SH-SY5Y (cell line): ENCODE measurements around the gene GFY.

Experiments
- GATA2 ChIP-seq: IDR thresholded peaks from 2 replicates; pipeline ENCODE4 v1.6.1; 2011; ENCODE audit warnings: mild to moderate bottlenecking, low read depth, low read length
- GATA3 ChIP-seq: IDR thresholded peaks from 2 replicates; pipeline ENCODE4 v1.6.1; 2011; ENCODE audit warnings: low read depth, mild to moderate bottlenecking, low read length, moderate library complexity

Gene GFY

GRCh38 chr19:49443366-49444099 is 18.3 kb downstream of the GFY start:
- TF ChIP-seq GATA3 (no peak), GATA2 (no peak)

DNA sequence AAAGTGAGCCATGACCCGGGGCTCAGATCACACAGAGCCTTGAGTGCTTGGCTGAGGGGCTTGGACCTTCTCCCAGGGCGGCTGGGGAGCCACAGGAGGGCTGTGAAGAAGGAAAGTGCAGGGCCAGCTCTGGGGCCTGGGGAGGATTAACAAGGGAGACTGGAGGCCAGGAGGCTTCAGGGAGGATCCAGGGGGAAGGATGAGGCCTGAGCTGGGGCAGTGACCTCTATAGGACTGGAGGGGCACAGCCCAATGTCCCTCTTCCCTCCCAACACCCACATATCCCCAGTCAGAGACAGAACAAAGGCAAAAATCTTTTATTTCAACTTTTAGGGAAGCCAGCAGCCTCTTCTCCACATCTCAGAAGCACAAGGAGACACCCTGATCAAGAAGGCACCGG is 20.8 kb downstream of the GFY start:
- no peak for TF ChIP-seq GATA3
- TF ChIP-seq GATA2, result no peak

DNA sequence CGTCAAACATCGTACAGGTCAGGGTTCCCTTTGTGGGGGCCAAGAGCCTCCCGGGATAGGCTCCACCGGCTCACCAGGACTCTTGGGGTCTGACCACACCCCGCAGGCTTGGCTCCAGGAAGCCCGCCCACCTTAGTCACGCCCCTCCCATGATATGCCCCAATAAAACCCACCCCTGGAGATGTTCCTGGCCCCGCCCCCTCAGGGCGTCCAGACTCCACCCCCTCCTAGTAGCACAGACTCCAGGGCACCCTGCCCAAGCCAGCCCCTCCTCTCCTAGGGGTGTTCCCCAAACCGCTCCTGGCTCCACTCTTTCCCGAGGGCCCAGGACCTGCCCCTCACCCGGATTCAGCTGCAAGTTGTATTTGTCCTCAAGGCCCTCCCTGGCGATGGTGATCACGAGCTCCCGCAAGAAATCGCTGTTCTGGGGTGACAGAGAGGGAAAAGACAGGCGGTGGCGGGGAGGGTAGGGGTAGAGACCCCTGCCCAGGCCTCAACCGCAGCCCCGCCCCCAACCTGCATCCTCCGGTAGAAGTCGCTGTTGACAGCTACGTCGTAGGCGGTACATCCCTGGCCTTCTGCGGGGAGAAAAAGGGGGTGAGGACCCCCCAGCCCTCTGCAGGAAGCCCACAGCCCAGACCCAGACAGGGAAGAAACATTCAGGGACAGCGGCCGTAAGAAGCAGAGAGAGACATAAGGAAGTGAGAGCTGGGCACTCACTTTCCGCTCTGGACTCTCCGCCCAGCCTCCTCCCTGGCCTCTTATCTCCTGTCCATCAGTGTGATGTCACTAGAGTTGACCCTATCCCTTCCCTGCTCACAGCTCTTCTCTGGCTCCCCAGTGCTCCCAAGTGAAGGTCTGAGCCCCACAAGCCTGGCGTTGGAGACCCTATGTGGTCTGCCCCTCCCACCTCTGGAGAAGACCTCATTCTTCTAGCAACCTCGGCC is 22.6 kb downstream of the GFY start:
- TF ChIP-seq GATA3 (no peak), GATA2 (no peak)

- TF ChIP-seq GATA3 (no peak), GATA2 (no peak)
These were observed 23.2 kb downstream of the GFY start for GRCh38 chr19:49448432-49448786.

DNA sequence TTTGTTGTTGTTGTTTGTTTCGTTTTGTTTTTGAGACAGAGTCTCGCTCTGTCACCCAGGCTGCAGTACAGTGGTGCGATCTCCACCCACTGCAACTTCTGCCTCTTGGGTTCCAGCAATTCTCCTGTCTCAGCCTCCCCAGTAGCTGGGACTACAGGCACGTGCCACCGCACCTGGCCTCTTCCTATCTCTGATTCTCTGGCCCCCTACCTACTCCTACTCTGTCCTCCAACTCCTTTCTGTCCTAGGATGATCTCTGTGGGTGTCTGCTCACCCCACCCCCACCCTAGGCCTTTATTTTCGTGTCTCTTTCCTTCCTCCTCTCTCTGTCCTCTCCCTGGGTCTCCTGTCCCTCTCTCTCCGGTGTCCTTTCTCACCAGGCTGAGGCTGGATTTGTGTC is 25.2 kb downstream of the GFY start:
- TF ChIP-seq GATA2 (no peak), GATA3 (no peak)

- TF ChIP-seq GATA2 (peak; percentile 48), GATA3 (no peak)
These were observed 26.4 kb downstream of the GFY start, which contains the start of gene PIH1D1 for GRCh38 chr19:49451430-49452181. Gene PIH1D1, minus strand, starts transcription at chr19:49451814. Its CDS starts 240 bp downstream, at chr19:49451574.

GRCh38 chr19:49453013-49453756 is 28.0 kb downstream of the GFY start, which contains the start of gene ALDH16A1:
Gene ALDH16A1, plus strand, starts transcription at chr19:49453225. Its CDS starts 107 bp downstream, at chr19:49453332.
- TF ChIP-seq GATA3, result no peak
- no peak for TF ChIP-seq GATA2

DNA sequence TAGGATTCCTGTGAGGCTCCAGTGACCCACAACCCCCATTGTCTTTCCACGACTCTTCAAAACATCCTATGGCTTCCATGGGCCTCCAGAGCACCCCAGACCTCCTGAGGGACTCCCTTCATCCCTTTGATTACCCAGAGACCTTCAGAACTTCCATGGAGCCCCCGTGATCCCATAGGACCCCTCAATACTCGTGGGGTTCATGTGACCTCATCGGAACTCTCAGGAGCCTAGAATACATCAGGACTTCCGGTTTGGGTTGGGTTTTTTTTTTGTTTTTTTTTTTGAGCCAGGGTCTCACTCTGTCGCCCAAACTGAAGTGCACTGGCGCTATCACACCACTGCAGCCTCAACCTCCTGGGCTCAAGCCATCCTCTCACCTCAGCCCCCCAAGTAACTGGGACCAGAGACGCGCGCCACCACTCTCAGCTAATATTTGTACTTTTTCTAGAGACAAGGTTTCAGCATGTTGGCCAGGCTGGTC is 28.6 kb downstream of the GFY start:
- TF ChIP-seq GATA2 (no peak), GATA3 (no peak)

DNA sequence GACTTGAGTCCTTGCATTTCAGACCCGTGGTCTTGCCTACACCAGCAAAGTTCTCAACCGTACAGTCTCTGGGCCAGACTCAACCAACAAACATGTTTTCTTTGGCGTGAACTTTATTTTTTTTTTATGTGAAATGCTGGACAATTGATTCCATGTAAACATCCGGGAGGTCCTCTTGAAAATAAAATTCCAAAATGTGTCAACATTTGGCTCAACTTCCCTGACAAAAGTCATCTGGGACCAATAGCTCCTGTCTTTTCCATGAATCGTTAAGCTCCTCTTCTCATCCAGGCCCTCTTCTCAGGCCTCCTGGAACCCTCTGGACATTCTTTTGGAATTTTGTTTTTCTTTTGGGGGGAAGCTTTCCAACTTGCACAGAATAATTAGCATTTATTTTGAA is 30.6 kb downstream of the GFY start:
- TF ChIP-seq GATA2, result no peak
- TF ChIP-seq GATA3, result no peak

DNA sequence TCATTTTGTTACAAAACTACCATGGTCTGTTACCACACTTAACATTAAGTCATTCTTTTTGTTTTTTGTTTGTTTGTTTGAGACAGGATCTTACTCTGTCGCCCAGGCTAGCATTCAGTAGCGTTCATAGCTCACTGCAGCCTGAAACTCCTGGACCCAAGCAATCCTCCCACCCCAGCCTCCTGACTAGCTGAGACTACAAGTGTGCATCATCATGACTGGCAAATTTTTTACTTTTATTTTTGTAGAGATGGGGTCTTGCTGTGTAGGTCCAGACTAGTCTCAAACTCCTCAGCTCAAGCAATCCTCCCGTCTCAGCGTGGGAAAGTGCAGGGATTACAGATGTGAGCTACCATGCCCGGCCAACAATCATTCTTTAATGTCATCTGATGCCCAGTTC is 31.1 kb downstream of the GFY start:
- TF ChIP-seq GATA2 (no peak), GATA3 (no peak)

DNA sequence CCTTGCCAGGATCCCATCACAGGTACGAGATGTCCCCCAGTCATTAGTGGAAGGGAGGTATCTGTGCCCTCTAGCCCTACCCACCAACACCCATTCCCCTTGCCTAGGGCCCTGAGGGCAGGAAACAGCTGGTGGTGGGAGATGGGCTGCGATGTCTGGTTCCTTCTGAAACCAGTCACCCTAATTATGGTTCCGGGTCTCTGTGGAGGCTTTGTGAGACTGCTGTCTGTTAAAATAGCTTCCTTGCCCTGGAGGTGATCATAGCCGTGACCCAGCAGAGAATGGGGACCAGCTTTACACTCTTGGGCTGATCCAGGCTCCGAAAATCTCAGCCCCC is 33.3 kb downstream of the GFY start:
- TF ChIP-seq GATA2 (no peak), GATA3 (no peak)

DNA sequence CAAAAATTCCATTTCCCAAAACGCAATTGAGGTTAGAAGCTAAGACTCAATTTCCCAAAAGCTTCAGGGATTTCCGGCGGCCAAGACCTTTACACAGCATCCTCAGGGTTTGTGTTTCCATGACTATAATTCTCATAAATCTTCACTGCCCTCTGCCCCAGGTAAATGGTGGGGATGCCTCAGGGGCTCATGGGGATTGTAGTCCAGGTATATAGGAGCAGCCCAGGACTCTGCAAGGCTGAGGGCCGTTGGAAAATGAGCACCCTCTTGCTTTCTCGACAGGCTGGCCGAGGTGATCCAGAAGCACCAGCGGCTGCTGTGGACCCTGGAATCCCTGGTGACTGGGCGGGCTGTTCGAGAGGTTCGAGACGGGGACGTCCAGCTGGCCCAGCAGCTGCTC is 34.2 kb downstream of the GFY start:
- TF ChIP-seq GATA3 (no peak), GATA2 (no peak)

DNA sequence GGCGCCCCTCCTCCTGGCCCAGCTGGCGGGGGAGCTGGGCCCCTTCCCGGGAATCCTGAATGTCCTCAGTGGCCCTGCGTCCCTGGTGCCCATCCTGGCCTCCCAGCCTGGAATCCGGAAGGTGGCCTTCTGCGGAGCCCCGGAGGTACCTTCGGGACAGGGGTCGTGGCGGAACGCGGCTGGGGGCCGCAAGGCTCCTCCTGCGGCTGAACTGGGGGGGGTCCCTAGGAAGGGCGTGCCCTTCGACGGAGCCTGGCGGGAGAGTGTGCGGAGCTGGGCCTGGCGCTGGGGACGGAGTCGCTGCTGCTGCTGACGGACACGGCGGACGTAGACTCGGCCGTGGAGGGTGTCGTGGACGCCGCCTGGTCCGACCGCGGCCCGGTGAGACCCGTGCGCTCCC is 36.5 kb downstream of the GFY start:
- TF ChIP-seq GATA2 (no peak), GATA3 (no peak)

GRCh38 chr19:49462492-49462891 is 37.3 kb downstream of the GFY start:
- TF ChIP-seq GATA2, result no peak
- TF ChIP-seq GATA3, result no peak
